Endothelial cell of umbilical vein (primary cell): Measurements from ENCODE around the gene NRXN3. TPM values are rescaled to one million over a fixed set of nuclear protein-coding genes. Genes with fewer than 3 reads are reported as not detected.

Experiments used
- BruUV-seq: library from RNA; stranded (reverse); fragments of 400-500 nt; replicated peaks from 2 replicates; lab custom pipeline; 2021; lab: Mats Ljungman, UMichigan
- CTCF ChIA-PET: fragments of 300-600, 350-600 bp; sonication (Branson Sonifier 250); formaldehyde crosslinking; loops from one replicate; lab custom pipeline; 2021; ENCODE audit warnings: antibody characterized with exemption, inconsistent platforms; lab: Charles Lee
- POLR2A ChIA-PET: fragments of 300-600, 350-600 bp; sonication (Branson Sonifier 250); formaldehyde crosslinking; loops from one replicate; lab custom pipeline; 2021; ENCODE audit warnings: antibody characterized with exemption, inconsistent platforms; lab: Charles Lee
- DNase-seq: peaks from one replicate; pipeline ENCODE4 v3.0.0-alpha.2; 2011; ENCODE audit warnings: low read depth, low spot score
- FAIRE-seq: peaks from 2 replicates; lab custom pipeline; 2011; peaks lifted over from hg19 to GRCh38; lab: Jason Lieb, UNC
- H2AFZ ChIP-seq: 2 replicates; pipeline ENCODE4 v1.6.0; 2012; ENCODE audit warnings: low read depth, low read length, control low read depth, inconsistent platforms
- H3K27ac ChIP-seq: 2 replicates; pipeline ENCODE4 v1.5.1; 2011; ENCODE audit warnings: low read depth, mild to moderate bottlenecking, control low read depth, low read length, moderate library complexity; ENCODE audit not compliant: insufficient read depth
- H3K27me3 ChIP-seq, 2 experiments: 2 replicates each; pipeline versions ENCODE4 v1.6.0 to v1.6.1; 2011; ENCODE audit warnings: low read length in 2 of 2, mixed read lengths in 1 of 2; ENCODE audit not compliant: control insufficient read depth in 2 of 2, insufficient read depth in 2 of 2
- H3K36me3 ChIP-seq, 2 experiments: 2 replicates in 1 of 2; 3 replicates in 1 of 2; pipeline ENCODE4 v1.5.1; 2011; ENCODE audit warnings: low read length in 2 of 2, mild to moderate bottlenecking in 1 of 2, moderate library complexity in 1 of 2; ENCODE audit not compliant: control insufficient read depth in 2 of 2, insufficient read depth in 2 of 2; ENCODE audit errors: extremely low read depth in 1 of 2
- H3K4me1 ChIP-seq: 3 replicates; pipeline ENCODE4 v1.5.1; 2011; ENCODE audit warnings: mild to moderate bottlenecking, low read length; ENCODE audit not compliant: control insufficient read depth, insufficient read depth; ENCODE audit errors: extremely low read depth
- H3K4me2 ChIP-seq: 2 replicates; pipeline ENCODE4 v1.6.1; 2011; ENCODE audit warnings: low read length, control low read depth, mixed read lengths; ENCODE audit not compliant: insufficient read depth
- H3K4me3 ChIP-seq, 3 experiments: fragments of 200-600 bp in 1 of 3; sonication (generic), shearing (Covaris generic) in 1 of 3; replicated peaks in 1 of 3; 2 replicates each; pipeline ENCODE4 v1.5.1; 2011 to 2016; ENCODE audit warnings: control low read depth in 3 of 3, low read length in 3 of 3, mild to moderate bottlenecking in 2 of 3, inconsistent platforms in 1 of 3, low read depth in 1 of 3, moderate library complexity in 1 of 3; ENCODE audit not compliant: insufficient read depth in 1 of 3
- H3K79me2 ChIP-seq: 2 replicates; pipeline ENCODE4 v1.6.0; 2012; ENCODE audit warnings: low read length, inconsistent platforms; ENCODE audit not compliant: control insufficient read depth, insufficient read depth
- H3K9ac ChIP-seq: replicated peaks from 2 replicates; pipeline ENCODE3; 2011; ENCODE audit warnings: low read length, control low read depth; ENCODE audit not compliant: insufficient read depth; ENCODE audit errors: extremely low read depth
- H3K9me1 ChIP-seq: replicated peaks from 3 replicates; pipeline ENCODE4 v1.6.0; 2011; ENCODE audit warnings: mild to moderate bottlenecking, low read length; ENCODE audit not compliant: control insufficient read depth, insufficient read depth; ENCODE audit errors: extremely low read depth
- H3K9me3 ChIP-seq: replicated peaks from 2 replicates; pipeline ENCODE4 v1.5.1; 2012; ENCODE audit warnings: low read length, inconsistent platforms; ENCODE audit not compliant: control insufficient read depth, insufficient read depth
- H4K20me1 ChIP-seq: replicated peaks from 2 replicates; pipeline ENCODE3; 2011; ENCODE audit warnings: mild to moderate bottlenecking, low read length; ENCODE audit not compliant: control insufficient read depth, insufficient read depth; ENCODE audit errors: extremely low read depth
- EZH2 ChIP-seq: IDR thresholded peaks from 2 replicates; pipeline ENCODE4 v1.6.1; 2012; ENCODE audit warnings: borderline replicate concordance, low read depth, mild to moderate bottlenecking, moderate library complexity, low read length, inconsistent platforms; ENCODE audit not compliant: severe bottlenecking
- FOS ChIP-seq: IDR thresholded peaks from 2 replicates; pipeline ENCODE4 v1.6.1; 2011; ENCODE audit warnings: mild to moderate bottlenecking, low read length, moderate library complexity, borderline replicate concordance; ENCODE audit not compliant: insufficient read depth
- GATA2 ChIP-seq: IDR thresholded peaks from 2 replicates; pipeline ENCODE4 v1.7.0; 2011; ENCODE audit warnings: low read depth, mild to moderate bottlenecking, moderate library complexity, mixed read lengths, low read length; ENCODE audit not compliant: insufficient read length, insufficient read depth
- JUN ChIP-seq: IDR thresholded peaks from 2 replicates; pipeline ENCODE4 v1.6.1; 2011; ENCODE audit warnings: borderline replicate concordance, low read depth; ENCODE audit not compliant: insufficient read length, insufficient read depth
- MYC ChIP-seq: IDR thresholded peaks from one replicate; pipeline ENCODE4 v1.6.1; 2011; ENCODE audit warnings: mild to moderate bottlenecking, low read depth, low read length
- POLR2A ChIP-seq: IDR thresholded peaks from 2 replicates; pipeline ENCODE4 v1.6.1; 2012; ENCODE audit warnings: low read depth, mild to moderate bottlenecking, control low read depth, low read length
- POLR2AphosphoS5 ChIP-seq: IDR thresholded peaks from 2 replicates; pipeline ENCODE4 v1.6.1; 2012; ENCODE audit warnings: low read depth, mild to moderate bottlenecking, control low read depth, low read length, moderate library complexity; ENCODE audit not compliant: insufficient read depth
- dilution Hi-C: fragments of 300-500 bp; cut with MboI; formaldehyde crosslinking; loops from one replicate; pipeline ENCODE4 v1.15.0; 2019; ENCODE audit warnings: low sequenced_read_pairs; ENCODE audit not compliant: extremely low pct_ligation_motif_present
- intact Hi-C: fragments of 100-400 bp; cut with micrococcal nuclease; formaldehyde crosslinking; loops from one replicate; pipeline ENCODE4 v1.10.0; 2022
- polyA plus RNA-seq, 4 experiments: library from polyadenylated mRNA; depleted of rRNA in 3 of 4; stranded (reverse) in 3 of 4; unstranded in 1 of 4; fragments of >200 nt; gene quantifications; 2 replicates each; pipeline versions ENCODE4 v1.2.1 to v1.2.3, GENCODE V29; 2011 to 2012; ENCODE audit warnings: missing spikeins in 1 of 4
- total RNA-seq: library from RNA; stranded (reverse); gene quantifications from 2 replicates; pipeline ENCODE4 v1.2.3, GENCODE V29; 2021
- TF ChIP-seq, protein P1 (sequence below): IDR thresholded peaks from 2 replicates; pipeline ENCODE4 v1.6.1; 2011; ENCODE audit not compliant: insufficient read depth, insufficient read length
- TF ChIP-seq, protein P2 (sequence below), 2 donors: IDR thresholded peaks; 1 replicate in 1 of 2; 2 replicates in 1 of 2; pipeline ENCODE4 v1.5.1; 2011; ENCODE audit warnings: low read length in 2 of 2, mild to moderate bottlenecking in 2 of 2, moderate library complexity in 2 of 2, control low read depth in 1 of 2, inconsistent platforms in 1 of 2, low read depth in 1 of 2; ENCODE audit not compliant: insufficient read depth in 1 of 2; ENCODE audit errors: extremely low read depth in 1 of 2

NRXN3 gene
- total and polyA plus RNA-seq, 2 donors (not counting 3 experiments of a cell fraction or from before 2014, with no cell fraction given), result 0.72 to 4.2 TPM

DNA sequence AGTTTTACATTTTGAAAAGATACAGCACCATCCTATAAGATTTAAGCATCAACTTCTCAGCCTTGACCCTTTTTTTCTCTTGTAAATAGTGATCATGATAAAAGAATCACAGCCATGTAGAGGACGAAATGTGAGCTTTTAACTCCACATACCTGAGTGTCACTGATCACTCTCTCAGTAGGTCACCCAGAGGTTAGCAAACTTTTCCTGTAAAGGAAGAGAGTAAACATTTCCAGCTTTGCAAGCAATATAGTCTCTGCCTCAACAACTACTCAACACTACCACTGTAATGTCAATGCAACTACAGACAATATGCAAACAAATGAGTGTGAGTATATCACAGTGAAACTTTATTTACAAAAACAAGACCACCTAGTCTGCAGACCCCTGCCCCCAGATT, 1129.0 kb downstream of the NRXN3 start:
- no peaks in the 10 kb centered on the region for H3K9me1 ChIP-seq
- H3K9me3 ChIP-seq, result no peaks in the 10 kb centered on the region
- POLR2A ChIA-PET, result no interaction called here
- H3K4me2 ChIP-seq, result no peak overlapping the region
- H3K4me3 ChIP-seq, result no peak overlapping the region
- TF ChIP-seq, protein P1, sequence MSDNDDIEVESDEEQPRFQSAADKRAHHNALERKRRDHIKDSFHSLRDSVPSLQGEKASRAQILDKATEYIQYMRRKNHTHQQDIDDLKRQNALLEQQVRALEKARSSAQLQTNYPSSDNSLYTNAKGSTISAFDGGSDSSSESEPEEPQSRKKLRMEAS, result no peak
- TF ChIP-seq JUN (no peak), EZH2 (no peak), MYC (no peak), POLR2AphosphoS5 (no peak), GATA2 (no peak), FOS (no peak)
- no TSS peak for BruUV-seq
- intact Hi-C loops, result no loop called here
- FAIRE-seq (no peak), DNase-seq (no peak)
- no peak overlapping the region for H3K9ac ChIP-seq
- no peak overlapping the region for H3K27ac ChIP-seq
- H3K27me3 ChIP-seq, result no peaks in the 10 kb centered on the region
- CTCF ChIA-PET, result no interaction called here
- H3K79me2 ChIP-seq, result no peaks in the 10 kb centered on the region
- no peak overlapping the region for H2AFZ ChIP-seq
- H3K4me1 ChIP-seq, result no peaks in the 10 kb centered on the region
- no peaks in the 10 kb centered on the region for H3K36me3 ChIP-seq
- no peaks in the 10 kb centered on the region for H4K20me1 ChIP-seq
- dilution Hi-C loops, result no loop called here

DNA sequence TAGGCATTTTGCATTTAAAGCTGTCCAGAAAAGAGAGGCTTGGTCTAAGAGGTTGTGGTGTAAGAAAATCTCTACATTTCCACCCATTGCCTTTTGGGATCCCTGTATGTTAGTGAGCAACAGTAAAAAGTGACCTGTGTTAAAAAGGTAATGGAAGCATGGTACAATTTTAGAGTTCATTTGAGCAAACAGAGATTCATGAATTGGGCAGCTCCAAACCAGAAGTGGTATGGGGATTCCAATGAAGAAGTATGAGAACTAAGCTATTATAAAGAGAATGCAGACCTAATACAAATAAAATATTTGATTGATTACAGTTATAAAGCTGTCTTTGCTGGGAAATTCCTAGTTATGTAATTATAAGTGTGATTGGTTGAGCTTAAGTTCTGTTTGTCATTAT, 1134.1 kb downstream of the NRXN3 start:
- Histone ChIP-seq H3K36me3 (no peaks in the 10 kb centered on the region), H4K20me1 (no peaks in the 10 kb centered on the region), H3K27ac (no peak overlapping the region), H3K9ac (no peak overlapping the region), H3K79me2 (no peaks in the 10 kb centered on the region), H3K27me3 (no peaks in the 10 kb centered on the region), H3K4me2 (no peak overlapping the region), H3K9me3 (no peaks in the 10 kb centered on the region), H2AFZ (no peak overlapping the region), H3K9me1 (no peaks in the 10 kb centered on the region), H3K4me3 (no peak overlapping the region), H3K4me1 (no peaks in the 10 kb centered on the region)
- dilution Hi-C loops (no loop called here), intact Hi-C loops (no loop called here)
- TF ChIP-seq JUN (no peak), GATA2 (no peak), EZH2 (no peak), MYC (no peak), POLR2A (no peak)
- TF ChIP-seq, protein P2, sequence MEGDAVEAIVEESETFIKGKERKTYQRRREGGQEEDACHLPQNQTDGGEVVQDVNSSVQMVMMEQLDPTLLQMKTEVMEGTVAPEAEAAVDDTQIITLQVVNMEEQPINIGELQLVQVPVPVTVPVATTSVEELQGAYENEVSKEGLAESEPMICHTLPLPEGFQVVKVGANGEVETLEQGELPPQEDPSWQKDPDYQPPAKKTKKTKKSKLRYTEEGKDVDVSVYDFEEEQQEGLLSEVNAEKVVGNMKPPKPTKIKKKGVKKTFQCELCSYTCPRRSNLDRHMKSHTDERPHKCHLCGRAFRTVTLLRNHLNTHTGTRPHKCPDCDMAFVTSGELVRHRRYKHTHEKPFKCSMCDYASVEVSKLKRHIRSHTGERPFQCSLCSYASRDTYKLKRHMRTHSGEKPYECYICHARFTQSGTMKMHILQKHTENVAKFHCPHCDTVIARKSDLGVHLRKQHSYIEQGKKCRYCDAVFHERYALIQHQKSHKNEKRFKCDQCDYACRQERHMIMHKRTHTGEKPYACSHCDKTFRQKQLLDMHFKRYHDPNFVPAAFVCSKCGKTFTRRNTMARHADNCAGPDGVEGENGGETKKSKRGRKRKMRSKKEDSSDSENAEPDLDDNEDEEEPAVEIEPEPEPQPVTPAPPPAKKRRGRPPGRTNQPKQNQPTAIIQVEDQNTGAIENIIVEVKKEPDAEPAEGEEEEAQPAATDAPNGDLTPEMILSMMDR (IDR thresholded peaks at IDR 0.05; ENCODE audit: extremely low read depth in 1 of 2, insufficient read depth in 1 of 2, low read depth in 1 of 2, low read length in 2 of 2), result no peak
- DNase-seq (no peak), FAIRE-seq (no peak)
- ChIA-PET POLR2A (interaction anchor here (0.6 kb wide), 1 partner anchor 297 kb away, joined by 3 read pairs; no protein-coding TSS in a partner anchor), CTCF (no interaction called here)
- no TSS peak for BruUV-seq
